ENCODE data around the gene MAP3K14.
"Not testable (repeated sequence)": the region's sequence is repeated elsewhere in the genome, so short reads cannot be mapped to it uniquely, and the experiment has no call there.

MAP3K14 gene

GRCh38 chr17:45345554-45346215 lies 28.9 kb upstream of the MAP3K14 start:
- H3K27ac Mint-ChIP-seq = no peak overlapping the region
- DNase-seq (no peak), ATAC-seq (replicated peaks) (no peak)
- H3K9me3 Mint-ChIP-seq = no peaks in the 10 kb centered on the region
- no peaks in the 10 kb centered on the region for H3K4me1 Mint-ChIP-seq (ENCODE audit: low read depth in 2 of 2)
- H3K4me3 Mint-ChIP-seq = no peak overlapping the region
- peaks cover 5 to 17% of the 10 kb centered on the region in 2 donors for H3K27me3 Mint-ChIP-seq
- H3K36me3 Mint-ChIP-seq (ENCODE audit: insufficient read depth) = no peaks in the 10 kb centered on the region

GRCh38 chr17:45345246-45345553 lies 28.4 kb upstream of the MAP3K14 start:
- Mint-ChIP-seq H3K27me3 (peaks cover 5 to 18% of the 10 kb centered on the region in 2 donors), H3K9me3 (no peaks in the 10 kb centered on the region), H3K36me3 (ENCODE audit: insufficient read depth) (no peaks in the 10 kb centered on the region), H3K4me1 (ENCODE audit: low read depth in 2 of 2) (no peaks in the 10 kb centered on the region), H3K4me3 (no peak overlapping the region), H3K27ac (no peak overlapping the region)
- DNase-seq (no peak), ATAC-seq (replicated peaks) (no peak)

- H3K4me1 Mint-ChIP-seq (ENCODE audit: low read depth in 2 of 2); DNase-seq; H3K27ac Mint-ChIP-seq; ATAC-seq (replicated peaks); H3K9me3 Mint-ChIP-seq; H3K36me3 Mint-ChIP-seq (ENCODE audit: insufficient read depth); H3K4me3 Mint-ChIP-seq: not testable (repeated sequence)
- peaks cover 5 to 26% of the 10 kb centered on the region in 2 donors for H3K27me3 Mint-ChIP-seq
Measured at GRCh38 chr17:45343967-45344664, 27.3 kb upstream of the MAP3K14 start.

- peaks cover 0 to 3% of the 10 kb centered on the region in 2 donors for H3K4me1 Mint-ChIP-seq (ENCODE audit: low read depth in 2 of 2)
- H3K9me3 Mint-ChIP-seq = no peaks in the 10 kb centered on the region
- ATAC-seq (replicated peaks) = no peak
- H3K27ac Mint-ChIP-seq = no peak overlapping the region
- H3K27me3 Mint-ChIP-seq = peaks cover 5 to 26% of the 10 kb centered on the region in 2 donors
- no peak overlapping the region for H3K4me3 Mint-ChIP-seq
- no peak for DNase-seq
- no peaks in the 10 kb centered on the region for H3K36me3 Mint-ChIP-seq (ENCODE audit: insufficient read depth)
Measured at GRCh38 chr17:45342871-45343526, 26.2 kb upstream of the MAP3K14 start.

- DNase-seq = no peak
- Mint-ChIP-seq H3K9me3 (no peaks in the 10 kb centered on the region), H3K27ac (no peak overlapping the region), H3K4me3 (no peak overlapping the region), H3K27me3 (peaks cover 5 to 26% of the 10 kb centered on the region in 2 donors), H3K4me1 (ENCODE audit: low read depth in 2 of 2) (peaks cover 0 to 3% of the 10 kb centered on the region in 2 donors), H3K36me3 (ENCODE audit: insufficient read depth) (no peaks in the 10 kb centered on the region)
- ATAC-seq (replicated peaks) = no peak
Measured at GRCh38 chr17:45342306-45342705, 25.5 kb upstream of the MAP3K14 start.

- H3K36me3 Mint-ChIP-seq (ENCODE audit: insufficient read depth) = no peaks in the 10 kb centered on the region
- ATAC-seq (replicated peaks) = no peak
- no peak overlapping the region for H3K27ac Mint-ChIP-seq
- no peaks in the 10 kb centered on the region for H3K9me3 Mint-ChIP-seq
- DNase-seq = no peak
- H3K4me3 Mint-ChIP-seq = no peak overlapping the region
- peaks cover 5 to 26% of the 10 kb centered on the region in 2 donors for H3K27me3 Mint-ChIP-seq
- peaks cover 0 to 3% of the 10 kb centered on the region in 2 donors for H3K4me1 Mint-ChIP-seq (ENCODE audit: low read depth in 2 of 2)
Measured at GRCh38 chr17:45341533-45342158, 24.8 kb upstream of the MAP3K14 start.

- Mint-ChIP-seq H3K27ac (peak overlapping the region in 1 of 2 donors; percentile 52), H3K4me3 (no peak overlapping the region), H3K4me1 (ENCODE audit: low read depth in 2 of 2) (peaks cover 0 to 3% of the 10 kb centered on the region in 2 donors), H3K9me3 (no peaks in the 10 kb centered on the region), H3K36me3 (ENCODE audit: insufficient read depth) (no peaks in the 10 kb centered on the region), H3K27me3 (peaks cover 5 to 26% of the 10 kb centered on the region in 2 donors)
- ATAC-seq (replicated peaks) (no peak), DNase-seq (no peak)
Measured at GRCh38 chr17:45339646-45340605, 23.1 kb upstream of the MAP3K14 start.

- no peaks in the 10 kb centered on the region for H3K9me3 Mint-ChIP-seq
- H3K27ac Mint-ChIP-seq = no peak overlapping the region
- DNase-seq = no peak
- H3K4me3 Mint-ChIP-seq = no peak overlapping the region
- H3K36me3 Mint-ChIP-seq (ENCODE audit: insufficient read depth) = no peaks in the 10 kb centered on the region
- H3K27me3 Mint-ChIP-seq = peaks cover 5 to 26% of the 10 kb centered on the region in 2 donors
- ATAC-seq (replicated peaks) = no peak
- peaks cover 0 to 3% of the 10 kb centered on the region in 2 donors for H3K4me1 Mint-ChIP-seq (ENCODE audit: low read depth in 2 of 2)
Measured at GRCh38 chr17:45338996-45339535, 22.2 kb upstream of the MAP3K14 start.

- no peak for DNase-seq
- Mint-ChIP-seq H3K36me3 (ENCODE audit: insufficient read depth) (no peaks in the 10 kb centered on the region), H3K4me1 (ENCODE audit: low read depth in 2 of 2) (peaks cover 0 to 3% of the 10 kb centered on the region in 2 donors), H3K4me3 (no peak overlapping the region), H3K27ac (no peak overlapping the region), H3K9me3 (no peaks in the 10 kb centered on the region), H3K27me3 (peaks cover 5 to 26% of the 10 kb centered on the region in 2 donors)
- ATAC-seq (replicated peaks) = no peak
Measured at GRCh38 chr17:45338023-45338781, 21.4 kb upstream of the MAP3K14 start.

- ATAC-seq (replicated peaks) (no peak), DNase-seq (no peak)
- Mint-ChIP-seq H3K9me3 (no peaks in the 10 kb centered on the region), H3K27ac (no peak overlapping the region), H3K27me3 (peaks cover 0 to 13% of the 10 kb centered on the region in 2 donors), H3K36me3 (ENCODE audit: insufficient read depth) (no peaks in the 10 kb centered on the region), H3K4me3 (no peak overlapping the region), H3K4me1 (ENCODE audit: low read depth in 2 of 2) (peaks cover 0 to 3% of the 10 kb centered on the region in 2 donors)
Measured at GRCh38 chr17:45336390-45337182, 19.8 kb upstream of the MAP3K14 start.

GRCh38 chr17:45335721-45336120 lies 18.9 kb upstream of the MAP3K14 start:
- Mint-ChIP-seq H3K36me3 (ENCODE audit: insufficient read depth) (no peaks in the 10 kb centered on the region), H3K9me3 (no peaks in the 10 kb centered on the region), H3K4me1 (ENCODE audit: low read depth in 2 of 2) (peaks cover 0 to 3% of the 10 kb centered on the region in 2 donors), H3K4me3 (no peak overlapping the region), H3K27me3 (peaks cover 0 to 9% of the 10 kb centered on the region in 2 donors), H3K27ac (no peak overlapping the region)
- ATAC-seq (replicated peaks) = no peak
- DNase-seq = no peak

Data from effector memory CD8-positive, alpha-beta T cell (primary cell).